CD4-positive, alpha-beta T cell treated with Interleukin-6 for 4 hours (primary cell): ENCODE results near the gene FRMD8.

Experiments
- DNase-seq: peaks from one replicate; pipeline ENCODE4 v3.0.0-alpha.2; 2020; ENCODE audit warnings: mixed read lengths

FRMD8 gene

DNA sequence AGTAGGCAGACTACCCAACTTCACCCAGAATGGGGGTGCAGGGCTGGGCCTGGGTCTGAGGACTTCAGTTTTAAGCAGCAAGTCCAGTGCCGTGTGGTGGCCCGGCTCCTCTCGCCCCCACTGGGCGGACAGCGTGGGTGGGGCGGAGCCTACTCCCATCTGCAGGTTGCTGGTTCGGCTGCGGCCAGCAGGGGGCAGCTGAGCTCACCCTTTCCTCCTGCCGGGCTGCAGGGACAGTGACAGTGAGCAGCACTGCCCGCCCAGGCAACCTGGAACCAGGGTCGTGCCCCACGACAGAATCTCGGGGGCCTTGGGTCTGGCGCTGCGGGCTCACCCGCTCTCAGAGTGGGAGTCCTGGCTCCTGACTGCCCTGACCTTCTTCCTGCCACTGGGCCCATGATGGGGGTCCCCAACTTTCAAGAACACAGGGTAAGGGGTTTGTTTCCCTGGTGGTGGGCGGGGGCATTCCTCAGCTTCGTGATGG, 29.9 kb downstream of the FRMD8 start:
- DNase-seq, result peak; percentile 94

DNA sequence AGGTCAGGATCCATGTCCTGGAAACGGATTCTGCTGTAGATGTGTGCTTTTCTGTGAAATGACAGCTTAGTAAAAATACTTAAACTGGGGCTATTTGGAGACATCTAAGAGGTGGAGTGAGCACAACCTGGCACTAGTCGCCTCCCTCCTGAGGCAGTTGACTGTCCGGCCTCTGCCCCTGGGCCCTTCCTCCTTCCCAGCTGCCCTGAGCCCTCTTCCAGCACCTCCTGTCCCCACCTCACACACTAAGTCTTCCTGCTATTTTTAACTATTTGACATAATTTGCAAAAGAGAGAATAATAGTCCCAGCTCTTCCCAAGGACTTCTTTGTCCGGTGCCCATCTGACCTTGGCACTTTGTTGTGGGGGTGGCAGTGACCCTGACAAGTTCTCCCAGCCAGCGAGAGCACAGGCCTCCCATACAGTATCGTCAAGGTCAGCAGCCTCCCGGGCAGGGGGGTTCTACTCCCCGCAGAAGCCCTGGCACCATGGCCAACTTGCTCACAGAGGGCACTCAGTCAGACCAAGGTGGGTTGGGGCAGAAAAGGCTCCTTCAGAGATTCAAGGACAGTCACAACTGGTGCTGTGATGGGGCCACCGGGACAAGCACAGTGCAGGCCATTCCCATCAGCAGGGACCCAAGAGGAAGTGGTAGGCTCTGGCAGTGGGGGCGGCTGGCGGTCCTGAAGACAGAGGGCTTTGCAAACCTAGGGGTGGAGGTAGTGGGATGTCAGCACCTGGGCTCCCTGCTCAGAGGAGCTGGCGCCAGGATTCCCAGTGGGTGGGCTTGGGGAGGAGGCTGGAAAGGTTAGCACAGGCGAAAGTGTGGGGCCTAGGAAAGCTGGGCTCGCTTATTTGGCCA, 30.6 kb downstream of the FRMD8 start:
- DNase-seq, result peak; percentile 57

DNA sequence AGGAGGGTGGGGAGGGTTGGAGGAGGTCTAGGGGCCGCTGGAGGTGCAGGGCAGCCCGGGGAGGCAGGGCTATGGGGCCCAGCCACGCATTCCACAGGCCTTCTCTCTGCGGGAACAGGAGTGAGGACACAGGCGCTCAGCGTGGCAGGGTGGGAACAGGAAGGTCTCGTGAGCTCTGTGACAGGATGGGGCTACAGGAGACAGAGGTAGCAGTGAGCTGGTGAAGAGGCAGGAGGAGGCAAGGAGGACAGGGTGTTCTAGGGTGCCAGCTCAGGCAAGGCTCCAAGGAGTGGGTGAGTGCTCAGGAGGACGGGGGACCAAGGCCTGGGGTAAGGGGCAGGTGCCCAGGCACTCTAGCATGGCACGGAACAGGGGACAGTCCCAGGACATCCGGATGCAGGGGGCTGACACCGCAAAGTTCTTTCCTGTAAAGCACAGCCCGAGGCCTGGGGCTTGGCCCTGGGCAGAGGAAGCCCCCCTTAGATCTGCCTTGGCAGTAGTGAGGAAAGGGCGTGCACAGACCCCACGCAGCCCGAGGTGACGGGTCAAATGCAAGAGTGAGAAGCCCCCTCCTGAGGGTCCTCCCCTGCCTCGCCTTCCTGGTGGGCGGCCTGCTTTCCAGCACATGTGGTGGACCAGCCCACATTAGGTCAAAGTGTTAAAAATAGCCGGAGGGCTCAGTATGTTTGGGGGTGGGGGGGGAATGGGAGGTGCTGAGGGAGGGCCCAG, 31.4 kb downstream of the FRMD8 start:
- peak; percentile 64 for DNase-seq

DNA sequence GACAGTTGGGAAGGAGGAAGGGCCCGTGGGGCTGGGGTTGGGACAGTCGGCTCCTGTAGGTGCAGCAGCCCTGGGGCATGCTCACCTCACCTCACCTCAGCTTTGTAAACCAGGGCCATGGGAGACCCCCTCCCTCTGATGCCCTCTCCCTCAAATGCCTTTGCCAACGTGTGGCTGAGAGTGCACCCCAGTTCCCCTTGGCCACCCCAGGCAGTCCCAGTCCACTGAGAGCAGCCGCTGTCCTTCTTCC, 31.9 kb downstream of the FRMD8 start:
- DNase-seq, result no peak

DNA sequence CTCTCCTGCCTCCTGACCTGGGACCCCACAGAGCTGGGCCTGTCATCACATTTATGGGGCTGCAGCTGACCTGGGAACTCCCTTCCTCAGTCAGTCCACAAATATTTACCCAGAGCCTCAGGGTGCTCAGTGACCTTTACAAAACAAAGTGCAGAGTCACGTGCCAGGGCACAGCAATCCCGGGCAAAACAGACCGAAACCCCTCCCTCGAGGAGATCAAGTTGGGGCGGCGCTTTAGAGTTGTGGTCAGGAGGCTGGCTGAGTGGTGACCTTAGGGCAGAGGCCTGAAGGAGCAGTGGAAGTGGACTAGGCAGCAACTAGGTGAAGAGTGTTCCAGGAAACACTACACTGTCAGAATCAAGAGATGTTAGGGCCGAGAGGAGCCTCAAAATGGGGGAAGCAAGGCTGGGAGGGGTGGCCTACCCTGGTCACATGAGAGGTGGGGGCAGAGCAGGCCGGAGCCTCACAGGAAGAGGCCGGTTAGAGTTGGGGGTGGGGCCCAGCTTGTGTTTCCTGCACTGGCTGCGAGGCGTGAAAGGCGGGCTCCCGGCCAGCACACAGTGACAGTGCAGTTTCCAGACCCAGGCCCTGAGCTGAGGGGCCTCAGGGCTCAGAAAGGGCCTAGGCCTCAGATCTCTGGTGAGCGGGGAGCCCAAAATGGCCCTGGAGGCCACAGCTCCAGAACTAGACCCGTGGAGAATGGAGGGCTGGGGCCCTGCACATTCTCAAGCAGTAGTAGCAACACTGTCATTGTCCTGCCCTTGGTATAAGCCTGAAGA, 32.4 kb downstream of the FRMD8 start:
- peak; percentile 84 for DNase-seq

DNA sequence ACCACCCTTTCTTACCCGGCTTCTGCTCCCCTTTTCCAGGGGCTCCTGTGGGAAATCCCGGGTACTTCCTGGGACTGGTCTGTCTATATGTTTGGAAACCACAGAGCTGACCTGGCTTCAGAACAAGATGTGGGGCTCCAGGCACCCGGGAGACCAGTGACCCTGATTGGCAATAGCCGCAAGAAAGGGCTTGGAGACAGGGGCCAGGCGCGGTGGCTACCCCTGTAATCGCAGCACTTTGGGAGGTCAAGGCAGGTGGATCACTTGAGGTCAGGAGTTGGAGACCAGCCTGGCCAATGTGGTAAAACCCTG, 33.0 kb downstream of the FRMD8 start:
- DNase-seq, result no peak

DNA sequence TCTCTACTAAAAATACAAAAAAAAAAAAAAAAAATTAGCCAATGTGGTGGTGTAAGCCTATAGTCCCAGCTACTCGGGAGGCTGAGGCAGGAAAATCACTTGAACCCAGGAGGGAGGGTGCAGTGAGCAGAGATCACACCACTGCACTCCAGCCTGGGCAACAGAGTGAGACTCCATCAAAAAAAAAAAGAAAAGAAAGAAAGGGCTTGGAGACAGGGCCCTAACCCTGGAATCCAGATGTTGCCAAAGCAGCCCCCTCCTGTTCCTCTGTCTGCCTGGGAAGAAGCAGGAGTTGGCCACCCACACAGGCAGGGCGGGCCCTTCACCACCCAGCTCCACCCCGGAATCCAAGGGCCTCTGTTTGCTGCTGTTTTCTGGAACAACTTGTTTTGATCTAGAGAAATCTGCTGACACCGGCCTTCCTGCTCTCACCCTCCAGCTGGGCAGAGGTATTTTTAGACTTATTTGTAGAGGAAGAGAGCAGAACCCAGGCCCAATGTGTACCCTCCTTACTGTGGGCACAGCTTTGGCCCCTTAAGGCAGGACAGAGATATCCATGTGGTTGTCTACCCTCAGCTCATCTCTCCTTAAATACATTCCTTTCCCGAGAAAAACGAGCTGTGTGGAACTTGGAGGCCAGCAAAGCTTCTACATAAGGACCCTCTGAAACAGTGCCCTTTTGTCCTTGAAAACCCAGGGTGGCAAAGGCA, 33.5 kb downstream of the FRMD8 start:
- DNase-seq, result peak; percentile 79

DNA sequence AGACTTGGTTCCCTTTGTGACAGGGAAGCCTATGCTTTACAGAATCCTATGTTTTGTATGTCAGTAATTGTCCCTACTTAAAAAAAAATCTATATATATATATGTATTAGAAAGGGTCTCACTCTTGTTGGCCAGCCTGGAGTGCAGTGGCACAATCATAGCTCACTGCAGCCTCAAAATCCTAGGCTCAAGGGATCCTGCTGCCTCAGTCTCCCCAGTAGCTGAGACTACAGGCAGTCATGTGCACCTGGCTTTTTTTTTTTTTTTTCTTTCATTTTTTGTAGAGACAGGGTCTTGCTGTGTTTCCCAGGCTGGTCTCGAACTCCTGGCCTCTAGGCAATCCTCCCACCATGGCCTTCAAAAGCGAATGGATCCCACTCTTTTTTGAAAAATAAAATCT, 34.1 kb downstream of the FRMD8 start:
- no peak for DNase-seq

DNA sequence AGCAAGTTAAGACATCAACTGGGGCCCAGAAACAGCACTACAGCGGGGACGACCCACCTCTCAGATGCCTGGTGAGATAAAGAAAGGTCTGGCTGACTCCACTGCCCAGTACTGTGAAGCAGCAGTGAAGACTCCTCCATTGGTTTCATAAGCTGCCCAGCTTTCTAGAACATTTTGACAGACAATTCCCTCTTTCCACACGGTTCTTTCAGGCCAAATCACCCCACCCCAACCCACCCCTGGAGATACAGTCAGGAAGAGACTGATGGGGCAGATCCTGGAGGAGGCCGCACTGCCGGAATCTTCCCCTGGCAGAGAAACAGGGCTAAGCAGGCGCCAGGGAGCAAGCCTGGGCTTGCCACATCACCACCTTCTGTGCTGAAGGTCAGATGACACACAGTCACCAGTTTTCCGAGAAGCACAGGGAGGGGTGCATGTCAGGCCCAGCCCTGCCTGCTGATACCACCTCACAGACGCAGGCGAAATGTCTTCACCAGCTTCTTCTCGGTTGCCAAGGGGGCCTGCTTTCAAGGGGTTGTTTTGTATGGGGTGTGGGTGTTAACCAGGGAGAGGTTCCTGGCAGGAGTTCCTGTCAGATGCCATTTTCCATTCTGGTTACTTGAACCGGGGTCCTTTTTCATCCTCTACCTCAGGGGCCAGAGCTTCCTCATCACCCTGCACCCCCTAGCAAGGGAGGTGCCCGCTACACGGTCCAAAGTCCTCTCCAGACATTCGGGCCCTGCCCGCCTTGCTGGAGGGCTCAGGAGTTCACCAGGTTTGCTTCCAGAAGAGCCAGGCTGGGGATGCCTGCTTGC, 34.7 kb downstream of the FRMD8 start:
- DNase-seq, result peak; percentile 90

DNA sequence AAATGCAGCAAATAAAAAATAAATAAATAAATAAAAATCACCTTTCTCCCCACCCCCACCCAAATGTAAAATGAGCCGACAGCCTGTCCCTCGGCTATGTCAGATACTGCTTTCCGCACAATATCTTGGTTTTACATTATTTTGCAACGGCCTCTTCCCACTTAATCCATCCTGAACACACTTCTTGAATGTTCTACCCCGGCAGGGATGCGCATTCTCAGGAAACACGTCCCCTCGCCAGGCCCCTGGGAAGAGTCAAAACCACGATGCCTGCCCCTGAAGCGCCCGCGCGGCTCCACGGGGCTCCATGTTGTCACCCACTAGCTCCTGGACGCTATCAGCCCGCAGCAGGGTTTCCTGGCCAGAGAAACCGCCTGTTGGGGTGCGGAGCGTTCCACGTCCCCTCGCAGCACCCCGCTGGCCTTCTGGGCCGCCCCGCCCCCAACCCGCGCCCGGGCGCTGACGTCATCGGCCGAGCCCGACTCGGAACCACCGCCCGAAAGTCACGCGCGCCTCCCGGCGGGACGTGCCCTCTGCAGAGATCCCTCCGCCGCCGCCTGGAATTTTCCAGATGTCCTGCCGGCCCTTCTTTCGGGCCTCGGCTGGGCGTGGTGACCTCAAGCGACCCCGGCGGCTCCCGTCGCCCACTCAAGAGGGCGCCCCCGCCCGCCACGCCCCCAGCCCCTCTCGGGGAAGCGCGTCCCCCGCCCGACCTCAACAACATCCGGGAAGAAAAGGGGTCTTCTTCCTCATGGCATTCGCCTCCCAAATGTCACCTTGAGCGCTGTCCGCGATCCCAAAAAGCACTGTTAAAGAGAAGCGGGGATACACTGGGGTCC, 35.6 kb downstream of the FRMD8 start:
- DNase-seq, result peak; percentile 93

DNA sequence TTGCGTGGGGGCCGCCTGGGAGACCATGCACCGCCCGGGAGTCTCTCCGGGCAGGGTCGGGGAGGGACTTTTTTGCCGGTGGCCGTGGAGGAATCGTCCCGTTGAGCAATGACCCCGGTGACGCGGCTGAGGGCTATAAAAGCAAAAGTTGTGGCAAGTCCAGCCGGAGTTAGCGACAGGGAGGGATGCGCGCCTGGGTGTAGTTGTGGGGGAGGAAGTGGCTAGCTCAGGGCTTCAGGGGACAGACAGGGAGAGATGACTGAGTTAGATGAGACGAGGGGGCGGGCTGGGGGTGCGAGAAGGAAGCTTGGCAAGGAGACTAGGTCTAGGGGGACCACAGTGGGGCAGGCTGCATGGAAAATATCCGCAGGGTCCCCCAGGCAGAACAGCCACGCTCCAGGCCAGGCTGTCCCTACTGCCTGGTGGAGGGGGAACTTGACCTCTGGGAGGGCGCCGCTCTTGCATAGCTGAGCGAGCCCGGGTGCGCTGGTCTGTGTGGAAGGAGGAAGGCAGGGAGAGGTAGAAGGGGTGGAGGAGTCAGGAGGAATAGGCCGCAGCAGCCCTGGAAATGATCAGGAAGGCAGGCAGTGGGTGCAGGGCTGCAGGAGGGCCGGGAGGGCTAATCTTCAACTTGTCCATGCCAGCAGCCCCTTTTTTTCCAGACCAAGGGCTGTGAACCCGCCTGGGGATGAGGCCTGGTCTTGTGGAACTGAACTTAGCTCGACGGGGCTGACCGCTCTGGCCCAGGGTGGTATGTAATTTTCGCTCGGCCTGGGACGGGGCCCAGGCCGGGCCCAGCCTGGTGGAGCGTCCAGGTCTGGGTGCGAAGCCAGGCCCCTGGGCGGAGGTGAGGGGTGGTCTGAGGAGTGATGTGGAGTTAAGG, 36.4 kb downstream of the FRMD8 start, which contains the start of gene NEAT1:
TSS of gene NEAT1 (plus strand) at position 166 of the 883 bp plus-strand sequence.
- DNase-seq, result peak; percentile 94

DNA sequence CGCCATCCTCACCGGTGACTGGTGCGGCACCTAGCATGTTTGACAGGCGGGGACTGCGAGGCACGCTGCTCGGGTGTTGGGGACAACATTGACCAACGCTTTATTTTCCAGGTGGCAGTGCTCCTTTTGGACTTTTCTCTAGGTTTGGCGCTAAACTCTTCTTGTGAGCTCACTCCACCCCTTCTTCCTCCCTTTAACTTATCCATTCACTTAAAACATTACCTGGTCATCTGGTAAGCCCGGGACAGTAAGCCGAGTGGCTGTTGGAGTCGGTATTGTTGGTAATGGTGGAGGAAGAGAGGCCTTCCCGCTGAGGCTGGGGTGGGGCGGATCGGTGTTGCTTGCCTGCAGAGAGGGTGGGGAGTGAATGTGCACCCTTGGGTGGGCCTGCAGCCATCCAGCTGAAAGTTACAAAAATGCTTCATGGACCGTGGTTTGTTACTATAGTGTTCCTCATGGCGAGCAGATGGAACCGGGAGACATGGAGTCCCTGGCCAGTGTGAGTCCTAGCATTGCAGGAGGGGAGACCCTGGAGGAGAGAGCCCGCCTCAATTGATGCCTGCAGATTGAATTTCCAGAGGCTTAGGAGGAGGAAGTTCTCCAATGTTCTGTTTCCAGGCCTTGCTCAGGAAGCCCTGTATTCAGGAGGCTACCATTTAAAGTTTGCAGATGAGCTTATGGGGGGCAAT, 37.2 kb downstream of the FRMD8 start:
- peak; percentile 64 for DNase-seq

DNA sequence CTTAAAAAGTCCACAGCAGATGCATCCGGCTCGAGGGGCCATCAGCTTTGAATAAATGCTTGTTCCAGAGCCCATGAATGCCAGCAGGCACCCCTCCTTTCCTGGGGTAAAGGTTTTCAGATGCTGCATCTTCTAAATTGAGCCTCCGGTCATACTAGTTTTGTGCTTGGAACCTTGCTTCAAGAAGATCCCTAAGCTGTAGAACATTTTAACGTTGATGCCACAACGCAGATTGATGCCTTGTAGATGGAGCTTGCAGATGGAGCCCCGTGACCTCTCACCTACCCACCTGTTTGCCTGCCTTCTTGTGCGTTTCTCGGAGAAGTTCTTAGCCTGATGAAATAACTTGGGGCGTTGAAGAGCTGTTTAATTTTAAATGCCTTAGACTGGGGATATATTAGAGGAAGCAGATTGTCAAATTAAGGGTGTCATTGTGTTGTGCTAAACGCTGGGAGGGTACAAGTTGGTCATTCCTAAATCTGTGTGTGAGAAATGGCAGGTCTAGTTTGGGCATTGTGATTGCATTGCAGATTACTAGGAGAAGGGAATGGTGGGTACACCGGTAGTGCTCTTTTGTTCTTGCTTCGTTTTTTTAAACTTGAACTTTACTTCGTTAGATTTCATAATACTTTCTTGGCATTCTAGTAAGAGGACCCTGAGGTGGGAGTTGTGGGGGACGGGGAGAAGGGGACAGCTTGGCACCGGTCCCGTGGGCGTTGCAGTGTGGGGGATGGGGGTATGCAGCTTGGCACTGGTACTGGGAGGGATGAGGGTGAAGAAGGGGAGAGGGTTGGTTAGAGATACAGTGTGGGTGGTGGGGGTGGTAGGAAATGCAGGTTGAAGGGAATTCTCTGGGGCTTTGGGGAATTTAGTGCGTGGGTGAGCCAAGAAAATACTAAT, 38.0 kb downstream of the FRMD8 start:
- DNase-seq, result peak; percentile 72

DNA sequence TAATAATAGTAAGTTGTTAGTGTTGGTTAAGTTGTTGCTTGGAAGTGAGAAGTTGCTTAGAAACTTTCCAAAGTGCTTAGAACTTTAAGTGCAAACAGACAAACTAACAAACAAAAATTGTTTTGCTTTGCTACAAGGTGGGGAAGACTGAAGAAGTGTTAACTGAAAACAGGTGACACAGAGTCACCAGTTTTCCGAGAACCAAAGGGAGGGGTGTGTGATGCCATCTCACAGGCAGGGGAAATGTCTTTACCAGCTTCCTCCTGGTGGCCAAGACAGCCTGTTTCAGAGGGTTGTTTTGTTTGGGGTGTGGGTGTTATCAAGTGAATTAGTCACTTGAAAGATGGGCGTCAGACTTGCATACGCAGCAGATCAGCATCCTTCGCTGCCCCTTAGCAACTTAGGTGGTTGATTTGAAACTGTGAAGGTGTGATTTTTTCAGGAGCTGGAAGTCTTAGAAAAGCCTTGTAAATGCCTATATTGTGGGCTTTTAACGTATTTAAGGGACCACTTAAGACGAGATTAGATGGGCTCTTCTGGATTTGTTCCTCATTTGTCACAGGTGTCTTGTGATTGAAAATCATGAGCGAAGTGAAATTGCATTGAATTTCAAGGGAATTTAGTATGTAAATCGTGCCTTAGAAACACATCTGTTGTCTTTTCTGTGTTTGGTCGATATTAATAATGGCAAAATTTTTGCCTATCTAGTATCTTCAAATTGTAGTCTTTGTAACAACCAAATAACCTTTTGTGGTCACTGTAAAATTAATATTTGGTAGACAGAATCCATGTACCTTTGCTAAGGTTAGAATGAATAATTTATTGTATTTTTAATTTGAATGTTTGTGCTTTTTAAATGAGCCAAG, 38.9 kb downstream of the FRMD8 start:
- peak; percentile 85 for DNase-seq

DNA sequence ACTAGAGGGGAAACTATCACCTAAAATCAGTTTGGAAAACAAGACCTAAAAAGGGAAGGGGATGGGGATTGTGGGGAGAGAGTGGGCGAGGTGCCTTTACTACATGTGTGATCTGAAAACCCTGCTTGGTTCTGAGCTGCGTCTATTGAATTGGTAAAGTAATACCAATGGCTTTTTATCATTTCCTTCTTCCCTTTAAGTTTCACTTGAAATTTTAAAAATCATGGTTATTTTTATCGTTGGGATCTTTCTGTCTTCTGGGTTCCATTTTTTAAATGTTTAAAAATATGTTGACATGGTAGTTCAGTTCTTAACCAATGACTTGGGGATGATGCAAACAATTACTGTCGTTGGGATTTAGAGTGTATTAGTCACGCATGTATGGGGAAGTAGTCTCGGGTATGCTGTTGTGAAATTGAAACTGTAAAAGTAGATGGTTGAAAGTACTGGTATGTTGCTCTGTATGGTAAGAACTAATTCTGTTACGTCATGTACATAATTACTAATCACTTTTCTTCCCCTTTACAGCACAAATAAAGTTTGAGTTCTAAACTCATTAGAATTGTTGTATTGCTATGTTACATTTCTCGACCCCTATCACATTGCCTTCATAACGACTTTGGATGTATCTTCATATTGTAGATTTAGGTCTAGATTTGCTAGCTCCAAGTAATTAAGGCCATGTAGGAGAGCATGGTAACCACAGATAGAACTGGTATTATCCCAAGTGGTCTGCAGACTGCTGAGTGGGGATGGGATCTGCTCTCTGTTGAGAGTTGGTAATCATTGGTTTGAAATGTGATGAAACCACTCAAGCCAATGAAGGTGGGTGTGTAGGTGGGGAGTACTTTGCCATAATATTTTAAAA, 39.8 kb downstream of the FRMD8 start:
- DNase-seq, result peak; percentile 26
